H1 (cell line): Measurements from ENCODE around the gene GP5. TPM values are rescaled to one million over a fixed set of nuclear protein-coding genes. Genes with fewer than 3 reads are reported as not detected.

ENCODE experiments used
- CTCF ChIA-PET: fragments of 300-600 bp; sonication (Branson Sonifier 250); formaldehyde crosslinking; loops from one replicate; lab custom pipeline; 2021; ENCODE audit not compliant: partially characterized antibody; lab: Charles Lee
- POLR2A ChIA-PET: fragments of 300-600 bp; sonication (Branson Sonifier 250); formaldehyde crosslinking; loops from one replicate; lab custom pipeline; 2021; ENCODE audit warnings: inconsistent platforms; ENCODE audit not compliant: partially characterized antibody; lab: Charles Lee
- DNase-seq, 2 experiments: peaks; one replicate each; pipeline versions ENCODE4 v3.0.0 to v3.0.0-alpha.2; 2010 to 2022; ENCODE audit warnings: low spot score in 2 of 2, low read depth in 1 of 2, mixed read lengths in 1 of 2
- FAIRE-seq: peaks from 2 replicates; lab custom pipeline; 2011; peaks lifted over from hg19 to GRCh38; lab: Jason Lieb, UNC
- H2AFZ ChIP-seq: 2 replicates; pipeline ENCODE4 v1.8.1; 2012; ENCODE audit warnings: low read length, inconsistent platforms
- H2AK5ac ChIP-seq: 2 replicates; pipeline ENCODE4 v1.6.1; 2013; ENCODE audit warnings: low read depth, low read length
- H2BK120ac ChIP-seq: replicated peaks from 2 replicates; pipeline ENCODE3; 2013; ENCODE audit warnings: low read depth, low read length, inconsistent platforms
- H2BK12ac ChIP-seq: 2 replicates; pipeline ENCODE4 v1.6.1; 2013; ENCODE audit warnings: low read depth, low read length
- H2BK15ac ChIP-seq: 2 replicates; pipeline ENCODE4 v1.6.1; 2013; ENCODE audit warnings: low read length
- H2BK20ac ChIP-seq: 2 replicates; pipeline ENCODE4 v1.6.1; 2013; ENCODE audit warnings: low read length
- H2BK5ac ChIP-seq: 2 replicates; pipeline ENCODE4 v1.6.1; 2013; ENCODE audit warnings: low read depth, low read length
- H3K14ac ChIP-seq: 2 replicates; pipeline ENCODE4 v1.6.1; 2013; ENCODE audit warnings: inconsistent platforms; ENCODE audit not compliant: insufficient read length
- H3K18ac ChIP-seq: 2 replicates; pipeline ENCODE4 v1.6.1; 2013; ENCODE audit warnings: low read length; ENCODE audit errors: extremely low read depth
- H3K23ac ChIP-seq: 2 replicates; pipeline ENCODE4 v1.6.1; 2013; ENCODE audit warnings: inconsistent platforms; ENCODE audit not compliant: insufficient read length
- H3K23me2 ChIP-seq: 2 replicates; pipeline ENCODE4 v1.6.1; 2013; ENCODE audit warnings: low read depth, low read length
- H3K27ac ChIP-seq: 2 replicates; pipeline ENCODE4 v1.6.1; 2011; ENCODE audit warnings: low read depth, low read length, inconsistent platforms
- H3K27me3 ChIP-seq, 4 experiments: replicated peaks in 1 of 4; 1 replicate in 1 of 4; 2 replicates in 3 of 4; pipeline versions ENCODE4 v1.6.1 to v1.8.1; 2011 to 2013; ENCODE audit warnings: low read length in 3 of 4, mild to moderate bottlenecking in 3 of 4, inconsistent platforms in 2 of 4, mixed read lengths in 2 of 4, moderate library complexity in 1 of 4; ENCODE audit not compliant: control insufficient read depth in 3 of 4, insufficient read depth in 3 of 4; ENCODE audit errors: extremely low read depth in 1 of 4
- H3K36me3 ChIP-seq, 4 experiments: 2 replicates each; pipeline versions ENCODE4 v1.6.1 to v1.8.1; 2011 to 2013; ENCODE audit warnings: mild to moderate bottlenecking in 4 of 4, low read length in 3 of 4, moderate library complexity in 2 of 4, control low read depth in 1 of 4, inconsistent platforms in 1 of 4; ENCODE audit not compliant: insufficient read depth in 4 of 4, control insufficient read depth in 2 of 4
- H3K4ac ChIP-seq: replicated peaks from 2 replicates; pipeline ENCODE3; 2013; ENCODE audit warnings: low read length, low read depth, mixed read lengths, inconsistent platforms; ENCODE audit not compliant: insufficient read length
- H3K4me1 ChIP-seq, 4 experiments: replicated peaks in 1 of 4; 1 replicate in 1 of 4; 2 replicates in 3 of 4; pipeline versions ENCODE4 v1.6.1 to v1.8.1; 2011 to 2013; ENCODE audit warnings: low read length in 3 of 4, inconsistent platforms in 2 of 4, mixed read lengths in 1 of 4; ENCODE audit not compliant: insufficient read depth in 4 of 4, control insufficient read depth in 3 of 4
- H3K4me2 ChIP-seq, 2 experiments: 2 replicates each; pipeline versions ENCODE4 v1.6.1 to v1.8.1; 2011 to 2013; ENCODE audit warnings: low read depth in 2 of 2, low read length in 2 of 2, control low read depth in 1 of 2, inconsistent platforms in 1 of 2, mild to moderate bottlenecking in 1 of 2; ENCODE audit not compliant: insufficient read depth in 1 of 2
- H3K4me3 ChIP-seq, 4 experiments: fragments of 200-600, 300-600 bp in 1 of 4; sonication (generic), shearing (Covaris generic), sonication (Bioruptor Twin) in 1 of 4; 2 replicates each; pipeline versions ENCODE4 v1.5.1 to v1.8.1; 2011 to 2016; ENCODE audit warnings: low read length in 4 of 4, low read depth in 3 of 4, control low read depth in 2 of 4, inconsistent platforms in 2 of 4, mild to moderate bottlenecking in 2 of 4, mixed read lengths in 1 of 4, moderate library complexity in 1 of 4; ENCODE audit not compliant: insufficient read depth in 2 of 4; ENCODE audit errors: extremely low read depth in 1 of 4
- H3K56ac ChIP-seq: replicated peaks from 2 replicates; pipeline ENCODE3; 2013; ENCODE audit warnings: low read depth, mild to moderate bottlenecking, mixed read lengths, low read length, inconsistent platforms; ENCODE audit not compliant: insufficient read length
- H3K79me1 ChIP-seq: 2 replicates; pipeline ENCODE4 v1.6.1; 2013; ENCODE audit warnings: low read depth, low read length, control low read depth
- H3K79me2 ChIP-seq, 2 experiments: 2 replicates each; pipeline versions ENCODE4 v1.6.1 to v1.8.1; 2012 to 2013; ENCODE audit warnings: low read length in 2 of 2, mild to moderate bottlenecking in 2 of 2, inconsistent platforms in 1 of 2; ENCODE audit not compliant: insufficient read depth in 2 of 2, control insufficient read depth in 1 of 2
- H3K9ac ChIP-seq, 4 experiments: replicated peaks in 1 of 4; 1 replicate in 1 of 4; 2 replicates in 3 of 4; pipeline versions ENCODE4 v1.6.1 to v1.8.1; 2011 to 2013; ENCODE audit warnings: low read depth in 3 of 4, low read length in 3 of 4, control low read depth in 2 of 4, mild to moderate bottlenecking in 2 of 4, moderate library complexity in 2 of 4, inconsistent platforms in 1 of 4; ENCODE audit errors: extremely low read depth in 1 of 4
- H3K9me3 ChIP-seq, 2 experiments: 2 replicates each; pipeline versions ENCODE4 v1.6.1 to v1.8.1; 2012 to 2013; ENCODE audit warnings: mild to moderate bottlenecking in 2 of 2, moderate library complexity in 2 of 2, control low read depth in 1 of 2, inconsistent platforms in 1 of 2, low read depth in 1 of 2, low read length in 1 of 2, mixed read lengths in 1 of 2; ENCODE audit not compliant: insufficient read depth in 2 of 2
- H4K20me1 ChIP-seq, 2 experiments: replicated peaks in 1 of 2; 2 replicates each; pipeline versions ENCODE3 to v1.8.1; 2011 to 2013; ENCODE audit warnings: inconsistent platforms in 2 of 2, low read length in 2 of 2, mild to moderate bottlenecking in 1 of 2; ENCODE audit not compliant: insufficient read depth in 2 of 2, control insufficient read depth in 1 of 2
- H4K5ac ChIP-seq: 2 replicates; pipeline ENCODE4 v1.6.1; 2013; ENCODE audit warnings: low read length, low read depth, mixed read lengths, inconsistent platforms; ENCODE audit not compliant: insufficient read length
- H4K8ac ChIP-seq: 2 replicates; pipeline ENCODE4 v1.8.0; 2013; ENCODE audit warnings: mild to moderate bottlenecking, moderate library complexity, low read length, inconsistent platforms; ENCODE audit not compliant: insufficient read depth; ENCODE audit errors: extremely low read depth
- H4K91ac ChIP-seq: replicated peaks from 2 replicates; pipeline ENCODE3; 2013; ENCODE audit warnings: low read length, mixed read lengths, inconsistent platforms; ENCODE audit not compliant: insufficient read length
- CBX5 ChIP-seq: fragments of 300-800, 300-1000 bp; sonication (generic); IDR thresholded peaks from 2 replicates; pipeline ENCODE4 v1.7.1; 2016; ENCODE audit warnings: antibody characterized with exemption, low read length, low read depth
- CBX8 ChIP-seq: fragments of 300-800, 300-1000 bp; sonication (generic); IDR thresholded peaks from 2 replicates; pipeline ENCODE4 v1.7.1; 2016; ENCODE audit warnings: low read depth, low read length, borderline replicate concordance
- CHD2 ChIP-seq: IDR thresholded peaks from 2 replicates; pipeline ENCODE4 v1.6.1; 2012; ENCODE audit warnings: low read length, improper control_type of control experiment
- POU5F1 ChIP-seq: IDR thresholded peaks from 2 replicates; pipeline ENCODE4 v1.6.1; 2011; ENCODE audit warnings: low read depth, mild to moderate bottlenecking, low read length, moderate library complexity
- SIX5 ChIP-seq: IDR thresholded peaks from 2 replicates; pipeline ENCODE4 v1.6.1; 2011; ENCODE audit warnings: mild to moderate bottlenecking, low read depth, low read length
- USF2 ChIP-seq: IDR thresholded peaks from 2 replicates; pipeline ENCODE4 v1.6.1; 2011; ENCODE audit warnings: low read length, improper control_type of control experiment
- WGBS, 2 experiments: shearing (Covaris generic) in 1 of 2; methylation state at CpG; one replicate each; pipeline versions ENCODE4 v1.1.6 to v1.1.7; 2013 to 2015; ENCODE audit warnings: low lambda C conversion rate in 2 of 2, mixed read lengths in 2 of 2, inconsistent platforms in 1 of 2, low coverage in 1 of 2, missing lambda C conversion rate in 1 of 2; ENCODE audit not compliant: insufficient replicate concordance in 2 of 2, insufficient coverage in 1 of 2, insufficient read length in 1 of 2; ENCODE audit errors: extremely low coverage in 1 of 2, missing lambda C conversion rate in 1 of 2; 5-methylcytosine and 5-hydroxymethylcytosine counted together
- polyA plus RNA-seq, 7 experiments: library from polyadenylated mRNA; depleted of rRNA in 3 of 7; stranded (reverse) in 5 of 7; unstranded in 2 of 7; fragments of >200 nt in 5 of 7; fragments of 200-250 nt in 2 of 7; gene quantifications; 1 replicate in 5 of 7; 2 replicates in 1 of 7; 4 replicates in 1 of 7; pipeline versions ENCODE4 v1.2.1 to v1.2.3, GENCODE V29; 2011 to 2013; ENCODE audit warnings: missing spikeins in 2 of 7, mixed read lengths in 2 of 7
- total RNA-seq: library from RNA; stranded (reverse); fragmentation: NEBNext Ultra II Directional; extraction: Animal tissue kit (Norgen Biotek cat#: 25700); gene quantifications from 2 replicates; pipeline ENCODE4 v1.2.1, GENCODE V29; 2021

Gene GP5
- total and polyA plus RNA-seq, 2 of the 8 experiments (the other 6 are each of a cell fraction or from before 2014, with no cell fraction given): 0.13 to 0.14 TPM

- Histone ChIP-seq H4K5ac (no peak overlapping the region), H3K23ac (no peak overlapping the region), H3K27me3 (peaks cover 16 to 30% (median 22%) of the 10 kb centered on the region in 4 experiments), H2AK5ac (no peak overlapping the region), H2BK20ac (no peak overlapping the region), H2AFZ (no peak overlapping the region), H3K36me3 (peaks cover 0 to 4% (median 0%) of the 10 kb centered on the region in 4 experiments; a peak in 2 of 8 replicates), H3K23me2 (peaks cover 3% of the 10 kb centered on the region), H2BK15ac (no peak overlapping the region), H3K4me3 (no peak overlapping the region), H4K8ac (no peak overlapping the region), H3K79me2 (no peaks in the 10 kb centered on the region), H2BK120ac (no peak overlapping the region), H3K4me2 (no peak overlapping the region), H2BK12ac (no peak overlapping the region), H3K79me1 (no peaks in the 10 kb centered on the region), H3K9ac (no peak overlapping the region), H3K18ac (no peak overlapping the region), H3K4ac (no peak overlapping the region), H3K14ac (no peak overlapping the region), H4K20me1 (no peaks in the 10 kb centered on the region), H3K9me3 (peaks cover 0 to 4% of the 10 kb centered on the region in 2 experiments; a peak in 1 of 4 replicates), H3K56ac (no peak overlapping the region), H3K4me1 (peaks cover 0 to 8% (median 2%) of the 10 kb centered on the region in 4 experiments; a peak in 4 of 7 replicates), H3K27ac (no peak overlapping the region), H2BK5ac (no peak overlapping the region), H4K91ac (no peak overlapping the region)
- 92% methylated on average over 9 of the region's 9 CpGs; no CpG with 5 or more reads in 1 of the 2 experiments for WGBS, 2 experiments
- FAIRE-seq (no peak), DNase-seq (no peak)
- TF ChIP-seq SIX5: no peak
- no peak for TF ChIP-seq CHD2
- no peak for TF ChIP-seq POU5F1
- TF ChIP-seq CBX8: no peak
- TF ChIP-seq USF2: no peak
- TF ChIP-seq CBX5: no peak
- CTCF ChIA-PET: interaction anchor here (1.5 to 9.2 kb wide), 3 partner anchors 13 to 68 kb away, joined by 3 to 176 read pairs (median 13); no protein-coding TSS in a partner anchor
- POLR2A ChIA-PET: interaction anchor here (1.5 kb wide), 2 partner anchors 19 to 59 kb away, joined by 3 read pairs; no protein-coding TSS in a partner anchor
Measured at GRCh38 chr3:194401346-194401745, 2.3 kb upstream of the GP5 start.
